ENCODE results near the gene ZNF410.
"Not testable (repeated sequence)": the region's sequence is repeated elsewhere in the genome, so short reads cannot be mapped to it uniquely, and the experiment has no call there.

The ZNF410 gene

GRCh38 chr14:73884438-73885190 is 2.0 kb upstream of the ZNF410 start:
- ATAC-seq (no peak), DNase-seq (no peak)

GRCh38 chr14:73887318-73887616 is 608 bp downstream of the ZNF410 start:
- no peak for ATAC-seq
- DNase-seq, result no peak

GRCh38 chr14:73887694-73888459 is 1.2 kb downstream of the ZNF410 start:
- no peak for DNase-seq

GRCh38 chr14:73888460-73888725 is 1.7 kb downstream of the ZNF410 start:
- ATAC-seq, result no peak

More at GRCh38 chr14:73887694-73888459, 1.2 kb downstream of the ZNF410 start:
- ATAC-seq, result no peak

GRCh38 chr14:73888971-73889370 is 2.3 kb downstream of the ZNF410 start:
- ATAC-seq (no peak), DNase-seq (no peak)

More at GRCh38 chr14:73888460-73888725, 1.7 kb downstream of the ZNF410 start:
- no peak for DNase-seq

- ATAC-seq, result no peak
Observed at GRCh38 chr14:73889376-73889775, 2.7 kb downstream of the ZNF410 start.

GRCh38 chr14:73894180-73894687 is 7.6 kb downstream of the ZNF410 start:
- DNase-seq, ATAC-seq: not testable (repeated sequence)

More at GRCh38 chr14:73889376-73889775, 2.7 kb downstream of the ZNF410 start:
- no peak for DNase-seq

- ATAC-seq (no peak), DNase-seq (no peak)
Observed at GRCh38 chr14:73895939-73896338, 9.3 kb downstream of the ZNF410 start.

- DNase-seq (no peak), ATAC-seq (no peak)
Observed at GRCh38 chr14:73896521-73896920, 9.9 kb downstream of the ZNF410 start.

GRCh38 chr14:73903028-73903427 is 16.4 kb downstream of the ZNF410 start:
- ATAC-seq, result no peak
- no peak for DNase-seq

GRCh38 chr14:73909681-73910080 is 23.0 kb downstream of the ZNF410 start:
- DNase-seq (no peak), ATAC-seq (no peak)

- DNase-seq (no peak), ATAC-seq (no peak)
Observed at GRCh38 chr14:73913256-73913655, 26.6 kb downstream of the ZNF410 start.

- no peak for ATAC-seq
- DNase-seq, result no peak
Observed at GRCh38 chr14:73916324-73916723, 29.7 kb downstream of the ZNF410 start.

GRCh38 chr14:73919457-73919856 is 32.8 kb downstream of the ZNF410 start:
- not testable (repeated sequence) for DNase-seq, ATAC-seq

- ATAC-seq, result no peak
- no peak for DNase-seq
Observed at GRCh38 chr14:73924337-73924736, 37.7 kb downstream of the ZNF410 start.

GRCh38 chr14:73935666-73936065 is 49.0 kb downstream of the ZNF410 start:
- DNase-seq (no peak), ATAC-seq (no peak)

- no peak for DNase-seq
- no peak for ATAC-seq
Observed at GRCh38 chr14:73936548-73936947, 49.9 kb downstream of the ZNF410 start.

- ATAC-seq, result no peak
- no peak for DNase-seq
Observed at GRCh38 chr14:73937012-73937411, 50.4 kb downstream of the ZNF410 start.

- ATAC-seq (no peak), DNase-seq (no peak)
Observed at GRCh38 chr14:73942180-73942579, 55.5 kb downstream of the ZNF410 start.

- ATAC-seq (no peak), DNase-seq (no peak)
Observed at GRCh38 chr14:73943083-73943482, 56.4 kb downstream of the ZNF410 start.

- no peak for DNase-seq
- ATAC-seq, result no peak
Observed at GRCh38 chr14:73944432-73945158, 57.9 kb downstream of the ZNF410 start.

- ATAC-seq, result no peak
Observed at GRCh38 chr14:73945159-73945670, 58.6 kb downstream of the ZNF410 start.

More at GRCh38 chr14:73945159-73945670, 58.6 kb downstream of the ZNF410 start:
- DNase-seq, result no peak
